A673 (cell line): ENCODE measurements around the gene HNRNPA0.

ENCODE experiments used
- CTCF ChIP-seq: fragments of 300-800, 200-600 bp; sonication (generic); conservative IDR thresholded peaks from 2 replicates; pipeline ENCODE4 v1.5.1; 2017; ENCODE audit warnings: low read depth, mild to moderate bottlenecking, antibody characterized with exemption, low read length, moderate library complexity, mixed read lengths
- EZH2 ChIP-seq: fragments of 200-600 bp; sonication (generic); IDR thresholded peaks from 2 replicates; pipeline ENCODE4 v1.6.1; 2017; ENCODE audit warnings: borderline replicate concordance, low read depth, mild to moderate bottlenecking, mixed read lengths, antibody characterized with exemption, low read length; ENCODE audit not compliant: poor library complexity, severe bottlenecking

- TF ChIP-seq CTCF: no peak
- no peak for TF ChIP-seq EZH2
Measured at GRCh38 chr5:137782984-137783536, 28.9 kb upstream of the HNRNPA0 start.
